ENCODE results near the gene ATP7A.

The ATP7A gene

GRCh38 chrX:77894921-77895886 lies 15.3 kb upstream of the ATP7A start, which contains the start of gene MAGT1:
Gene MAGT1 (minus strand): TSS chrX:77895435. CDS start chrX:77895410, 25 bp downstream.
- intact Hi-C loops (cut with DNase I; ENCODE audit: low total_unique reads), result no loop called here
- Histone ChIP-seq H3K27me3 (no peaks in the 10 kb centered on the region), H3K4me3 (peak within 1 kb of the TSS; percentile 71 to 73), H3K9me3 (no peaks in the 10 kb centered on the region), H3K4me1 (peaks cover 0 to 29% (median 0%) of the 10 kb centered on the region in 4 donors), H3K36me3 (no peaks in the 10 kb centered on the region), H3K27ac (peak within 1 kb of the TSS; percentile 88 to 96)
- peak; percentile 91 to 95 for DNase-seq
- TF ChIP-seq CTCF (IDR thresholded peaks at IDR 0.05), result no peak

GRCh38 chrX:77899081-77899828 lies 11.2 kb upstream of the ATP7A start, which contains the start of gene COX7B:
Gene COX7B (plus strand): TSS chrX:77899468. CDS start chrX:77899554, 86 bp downstream.
- H3K27me3 ChIP-seq, result no peaks in the 10 kb centered on the region
- H3K36me3 ChIP-seq, result peaks cover 0 to 9% (median 4%) of the 10 kb centered on the region in 3 donors
- H3K9me3 ChIP-seq, result no peaks in the 10 kb centered on the region
- peak; percentile 46 to 74 for DNase-seq
- intact Hi-C loops (cut with DNase I; ENCODE audit: low total_unique reads), result no loop called here
- H3K27ac ChIP-seq, result peak within 1 kb of the TSS; percentile 77 to 81
- H3K4me3 ChIP-seq, result peak within 1 kb of the TSS; percentile 56 to 60
- H3K4me1 ChIP-seq, result peaks cover 0 to 15% (median 2%) of the 10 kb centered on the region in 4 donors
- TF ChIP-seq CTCF (IDR thresholded peaks at IDR 0.05), result peak; percentile 27

- TF ChIP-seq CTCF (IDR thresholded peaks at IDR 0.05), result no peak
- intact Hi-C loops (cut with DNase I; ENCODE audit: low total_unique reads), result no loop called here
- no peaks in the 10 kb centered on the region for H3K27me3 ChIP-seq
- H3K9me3 ChIP-seq, result no peaks in the 10 kb centered on the region
- DNase-seq, result no peak
- H3K4me1 ChIP-seq, result peaks cover 0 to 15% (median 2%) of the 10 kb centered on the region in 4 donors
- H3K4me3 ChIP-seq, result peak overlapping the region; percentile 56 to 60
- peak overlapping the region in 1 of 2 donors; percentile 81 for H3K27ac ChIP-seq
- H3K36me3 ChIP-seq, result peaks cover 0 to 9% (median 6%) of the 10 kb centered on the region in 3 donors
These were observed 9.8 kb upstream of the ATP7A start for GRCh38 chrX:77900688-77901087.

GRCh38 chrX:77901506-77901905 lies 9.0 kb upstream of the ATP7A start:
- no peak for TF ChIP-seq CTCF (IDR thresholded peaks at IDR 0.05)
- Histone ChIP-seq H3K4me3 (no peak overlapping the region), H3K36me3 (peaks cover 0 to 9% (median 6%) of the 10 kb centered on the region in 3 donors), H3K4me1 (peaks cover 0 to 15% (median 2%) of the 10 kb centered on the region in 4 donors), H3K27ac (no peak overlapping the region), H3K9me3 (no peaks in the 10 kb centered on the region), H3K27me3 (no peaks in the 10 kb centered on the region)
- intact Hi-C loops (cut with DNase I; ENCODE audit: low total_unique reads), result no loop called here
- DNase-seq, result no peak

- DNase-seq, result no peak
- H3K27me3 ChIP-seq, result no peaks in the 10 kb centered on the region
- H3K4me1 ChIP-seq, result peaks cover 0 to 4% (median 0%) of the 10 kb centered on the region in 4 donors
- H3K4me3 ChIP-seq, result no peak overlapping the region
- no peak overlapping the region for H3K27ac ChIP-seq
- intact Hi-C loops (cut with DNase I; ENCODE audit: low total_unique reads), result no loop called here
- no peaks in the 10 kb centered on the region for H3K9me3 ChIP-seq
- TF ChIP-seq CTCF (IDR thresholded peaks at IDR 0.05), result no peak
- H3K36me3 ChIP-seq, result no peaks in the 10 kb centered on the region
These were observed 6.9 kb downstream of the ATP7A start for GRCh38 chrX:77917294-77917933.

Data from tibial artery (tissue), 4 donors.